NT2/D1 (cell line): ENCODE data around the gene LRRK1.

Source experiments
- SUZ12 ChIP-seq: IDR thresholded peaks from 2 replicates; pipeline ENCODE4 v1.6.1; 2011; ENCODE audit not compliant: insufficient read length, insufficient read depth; ENCODE audit errors: extremely low read depth
- YY1 ChIP-seq: IDR thresholded peaks from 2 replicates; pipeline ENCODE4 v1.6.1; 2011; ENCODE audit not compliant: insufficient read length, insufficient read depth
- ZNF274 ChIP-seq: IDR thresholded peaks from 2 replicates; pipeline ENCODE4 v1.6.1; 2011; ENCODE audit warnings: mild to moderate bottlenecking, low read depth, low read length

DNA sequence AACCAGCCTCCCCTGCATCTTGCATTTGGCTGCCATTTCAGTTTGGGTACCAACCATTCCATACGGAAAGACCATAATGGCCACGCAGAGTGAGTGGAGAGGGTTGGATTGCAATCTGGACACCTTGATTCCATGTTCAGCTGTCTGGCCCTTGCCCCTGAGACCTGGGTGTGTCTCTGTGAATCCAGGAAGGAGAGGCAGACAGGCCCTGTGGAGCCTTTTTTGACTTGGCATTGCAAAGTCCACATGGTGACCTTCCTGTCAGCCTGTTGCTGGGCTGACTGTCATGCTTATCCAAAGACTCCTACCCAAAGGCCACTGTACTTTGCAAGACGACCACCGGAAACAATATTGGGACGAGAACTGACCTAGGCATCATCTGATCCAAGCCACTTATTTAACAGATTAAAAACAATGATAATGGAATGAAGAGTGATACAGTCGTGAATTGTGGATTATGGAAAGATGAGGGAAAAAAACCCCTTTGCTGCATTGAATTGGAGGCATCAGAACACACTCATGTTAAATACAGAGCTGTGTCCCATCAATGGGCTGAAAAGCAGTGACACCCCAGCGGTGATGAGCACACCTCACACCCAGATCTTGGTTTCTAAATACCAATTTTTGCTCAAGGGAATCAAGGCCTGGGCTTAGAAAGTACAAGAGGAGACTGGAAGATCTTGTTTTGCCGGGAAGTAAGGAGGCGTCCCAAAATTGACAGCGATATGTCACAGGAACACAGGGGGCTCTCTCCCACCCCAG is 86.0 kb downstream of the LRRK1 start:
- no peak for TF ChIP-seq YY1
- TF ChIP-seq ZNF274 = no peak
- TF ChIP-seq SUZ12 = no peak
